T-helper 1 cell (primary cell): Measurements from ENCODE around the gene PROC.
A peak's percentile ranks its signal among the peaks of the same experiment; 100 is the strongest.
"Not testable (repeated sequence)": the region's sequence is repeated elsewhere in the genome, so short reads cannot be mapped to it uniquely, and the experiment has no call there.

ENCODE experiments used
- DNase-seq, 5 donors: peaks; one replicate each; pipeline ENCODE4 v3.0.0-alpha.2; 2012 to 2020

Gene PROC

DNA sequence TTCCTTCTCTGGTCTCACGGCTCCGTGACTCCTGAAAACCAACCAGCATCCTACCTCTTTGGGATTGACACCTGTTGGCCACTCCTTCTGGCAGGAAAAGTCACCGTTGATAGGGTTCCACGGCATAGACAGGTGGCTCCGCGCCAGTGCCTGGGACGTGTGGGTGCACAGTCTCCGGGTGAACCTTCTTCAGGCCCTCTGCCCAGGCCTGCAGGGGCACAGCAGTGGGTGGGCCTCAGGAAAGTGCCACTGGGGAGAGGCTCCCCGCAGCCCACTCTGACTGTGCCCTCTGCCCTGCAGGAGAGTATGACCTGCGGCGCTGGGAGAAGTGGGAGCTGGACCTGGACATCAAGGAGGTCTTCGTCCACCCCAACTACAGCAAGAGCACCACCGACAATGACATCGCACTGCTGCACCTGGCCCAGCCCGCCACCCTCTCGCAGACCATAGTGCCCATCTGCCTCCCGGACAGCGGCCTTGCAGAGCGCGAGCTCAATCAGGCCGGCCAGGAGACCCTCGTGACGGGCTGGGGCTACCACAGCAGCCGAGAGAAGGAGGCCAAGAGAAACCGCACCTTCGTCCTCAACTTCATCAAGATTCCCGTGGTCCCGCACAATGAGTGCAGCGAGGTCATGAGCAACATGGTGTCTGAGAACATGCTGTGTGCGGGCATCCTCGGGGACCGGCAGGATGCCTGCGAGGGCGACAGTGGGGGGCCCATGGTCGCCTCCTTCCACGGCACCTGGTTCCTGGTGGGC, 10.0 kb downstream of the PROC start:
- DNase-seq, result no peak

DNA sequence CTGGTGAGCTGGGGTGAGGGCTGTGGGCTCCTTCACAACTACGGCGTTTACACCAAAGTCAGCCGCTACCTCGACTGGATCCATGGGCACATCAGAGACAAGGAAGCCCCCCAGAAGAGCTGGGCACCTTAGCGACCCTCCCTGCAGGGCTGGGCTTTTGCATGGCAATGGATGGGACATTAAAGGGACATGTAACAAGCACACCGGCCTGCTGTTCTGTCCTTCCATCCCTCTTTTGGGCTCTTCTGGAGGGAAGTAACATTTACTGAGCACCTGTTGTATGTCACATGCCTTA, 10.5 kb downstream of the PROC start:
- DNase-seq, result no peak

DNA sequence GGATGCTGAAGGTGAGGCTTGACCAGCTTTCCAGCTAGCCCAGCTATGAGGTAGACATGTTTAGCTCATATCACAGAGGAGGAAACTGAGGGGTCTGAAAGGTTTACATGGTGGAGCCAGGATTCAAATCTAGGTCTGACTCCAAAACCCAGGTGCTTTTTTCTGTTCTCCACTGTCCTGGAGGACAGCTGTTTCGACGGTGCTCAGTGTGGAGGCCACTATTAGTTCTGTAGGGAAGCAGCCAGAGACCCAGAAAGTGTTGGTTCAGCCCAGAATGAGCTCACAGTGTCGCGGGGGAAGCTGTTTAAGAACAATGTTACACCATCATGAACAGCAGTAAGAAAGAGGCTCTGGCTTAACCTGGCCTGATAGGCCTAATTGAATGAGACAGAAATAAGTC, 11.1 kb downstream of the PROC start:
- DNase-seq, result no peak

DNA sequence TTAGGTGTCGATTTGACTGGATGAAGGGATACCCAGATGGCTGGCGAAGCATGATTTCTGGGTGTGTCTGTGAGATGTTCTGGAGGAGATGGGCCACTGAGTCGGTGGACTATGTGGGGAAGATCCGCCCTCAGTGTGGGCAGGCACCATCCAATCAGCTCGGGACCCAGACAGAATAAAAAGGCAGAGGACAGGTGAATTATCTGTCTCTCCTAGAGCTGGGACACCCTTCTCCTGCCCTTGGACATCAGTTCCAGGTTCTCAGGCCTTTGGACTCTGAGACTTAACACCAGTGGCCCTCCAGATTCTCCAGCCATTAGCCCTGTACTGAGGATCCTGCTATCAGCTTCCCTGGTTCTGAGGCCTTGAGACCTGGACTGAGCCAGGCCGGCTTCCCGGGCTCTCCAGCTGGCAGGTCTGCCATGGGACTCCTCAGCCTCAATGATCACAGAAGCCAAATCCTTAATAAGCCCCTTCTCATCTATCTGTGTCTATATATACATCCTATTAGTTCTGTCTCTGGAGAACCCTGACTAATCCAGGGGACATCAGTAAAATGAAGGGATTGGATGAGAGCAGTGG, 11.7 kb downstream of the PROC start:
- DNase-seq, result no peak

DNA sequence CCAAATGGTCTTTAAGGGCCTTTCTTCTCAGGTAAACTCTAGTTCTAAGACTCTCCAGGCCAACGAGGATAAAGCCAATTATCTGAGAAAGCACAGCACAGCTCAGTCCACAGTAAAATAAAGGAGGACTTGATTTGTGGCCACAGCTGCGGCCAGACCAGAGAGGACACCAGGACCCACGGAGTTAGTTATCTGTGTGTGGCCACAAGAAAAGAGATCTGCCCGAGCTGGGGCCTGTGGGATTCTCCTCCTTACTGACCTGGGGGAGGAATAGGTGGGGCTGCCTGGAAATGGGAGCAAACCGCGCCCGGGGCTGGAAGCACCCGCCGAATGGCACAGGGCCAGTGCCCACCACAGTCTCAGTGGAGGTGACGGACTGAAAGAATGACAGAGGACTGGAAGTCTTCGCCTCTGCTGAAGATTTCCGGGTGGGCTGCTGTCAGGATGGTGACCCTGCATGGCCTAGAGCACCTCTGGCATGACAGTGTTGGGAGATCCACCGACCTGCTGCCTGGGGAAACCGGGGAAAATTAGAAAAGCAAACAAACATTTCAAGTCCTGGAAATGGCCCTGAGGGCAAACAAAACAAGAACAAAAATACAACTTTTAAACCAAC, 13.3 kb downstream of the PROC start:
- DNase-seq, result no peak

DNA sequence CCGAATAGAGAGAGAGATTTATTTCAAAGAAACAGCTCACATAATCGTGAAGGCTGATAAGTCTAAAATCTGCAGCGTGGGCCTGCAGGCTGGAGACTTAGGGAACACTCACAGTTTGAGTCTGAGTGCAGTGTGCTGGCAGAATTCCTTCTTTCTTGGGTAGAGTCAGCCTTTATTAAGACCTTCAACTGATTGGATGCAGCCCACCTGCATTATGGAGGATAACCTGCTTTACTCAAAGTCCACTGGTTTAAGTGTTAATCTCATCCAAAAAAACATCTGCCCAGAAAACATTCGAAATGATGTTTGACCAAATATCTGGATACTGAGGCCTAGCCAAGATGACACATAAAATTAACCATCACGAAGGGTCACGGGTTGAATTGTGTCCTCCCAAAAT, 16.3 kb downstream of the PROC start:
- DNase-seq, result no peak

DNA sequence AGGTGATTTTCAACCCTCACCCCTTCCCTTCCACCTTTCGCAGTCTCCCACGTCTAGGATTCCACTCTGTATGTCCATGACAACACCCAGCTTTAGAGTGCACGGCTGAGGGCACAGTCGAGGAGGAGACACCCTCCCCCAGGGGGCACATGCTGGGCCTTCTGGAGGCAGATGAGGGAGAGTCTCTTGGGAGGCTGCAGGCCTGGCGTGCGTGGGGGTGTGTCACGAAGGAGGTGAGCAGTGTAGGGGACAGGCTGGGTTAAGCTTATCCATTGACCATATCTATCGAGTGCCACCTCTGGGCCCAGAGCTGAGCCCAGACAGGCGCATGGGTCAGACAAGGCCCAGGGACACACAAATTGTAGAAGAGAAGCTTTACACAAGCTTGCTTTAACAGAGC, 18.8 kb downstream of the PROC start:
- no peak for DNase-seq

DNA sequence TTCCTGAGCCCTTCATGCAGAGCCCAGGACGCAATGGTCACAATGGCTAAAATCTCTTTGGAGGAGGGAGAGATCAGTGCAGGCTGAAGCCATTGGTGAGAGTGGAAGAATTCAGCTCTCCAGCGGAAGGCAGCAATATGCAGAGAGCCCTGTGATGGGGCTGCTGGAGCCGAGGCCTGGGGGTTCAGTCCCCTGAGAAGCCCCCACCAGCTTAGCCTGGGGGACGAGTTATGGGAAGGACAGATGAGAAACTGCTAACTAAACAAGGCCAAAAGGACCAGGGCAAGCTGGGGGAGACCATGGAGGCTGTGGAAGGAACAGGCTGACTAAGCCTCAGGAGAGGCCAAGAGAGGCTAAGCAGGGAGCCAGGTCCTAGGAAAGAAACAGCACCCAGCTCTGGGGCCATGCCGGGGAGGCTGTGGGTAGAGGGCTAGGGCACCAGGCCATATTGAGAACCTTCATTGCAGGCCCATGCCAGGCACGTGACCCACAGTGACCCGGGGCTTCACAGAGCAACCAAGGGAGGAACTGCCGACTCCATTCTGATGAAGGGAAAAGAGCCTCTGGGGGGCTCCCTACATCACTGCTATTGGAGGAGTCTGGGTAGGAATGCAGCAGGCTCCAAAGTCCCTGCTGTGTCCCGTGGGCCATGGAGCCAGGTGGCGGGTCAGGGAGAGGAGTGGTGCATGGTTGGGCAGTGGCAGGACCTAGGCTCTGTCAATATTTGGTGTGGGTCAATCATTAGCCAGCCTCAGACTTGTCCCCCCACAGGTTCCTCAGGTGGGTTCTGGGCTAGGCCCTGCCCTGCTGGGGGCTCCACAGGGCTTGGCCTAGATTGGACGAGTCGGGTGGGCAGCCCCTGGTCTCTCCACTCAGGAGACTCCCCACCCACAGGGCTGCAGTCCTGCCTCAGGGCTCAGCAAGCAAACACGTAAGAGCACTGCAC, 19.8 kb downstream of the PROC start:
- DNase-seq, result no peak

DNA sequence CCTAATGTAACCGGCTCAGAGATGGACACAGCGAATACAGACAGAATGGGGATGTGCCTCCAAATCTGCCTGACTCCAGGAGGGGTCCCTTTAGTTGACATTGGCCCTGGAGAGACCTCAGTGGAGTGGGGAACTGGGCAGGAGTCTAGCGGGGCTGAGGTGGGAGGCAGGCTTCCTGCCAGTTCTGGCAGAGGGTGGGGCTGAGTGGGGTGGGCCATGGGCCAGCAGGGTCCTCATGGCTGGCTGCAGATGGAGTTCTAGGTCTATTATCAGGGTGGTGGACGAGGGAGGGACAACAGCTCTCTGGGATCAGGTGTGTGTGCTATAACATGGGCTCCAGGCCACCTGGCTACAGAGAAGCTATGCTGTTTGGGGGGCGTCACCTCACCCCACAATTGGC, 21.1 kb downstream of the PROC start:
- DNase-seq, result no peak

DNA sequence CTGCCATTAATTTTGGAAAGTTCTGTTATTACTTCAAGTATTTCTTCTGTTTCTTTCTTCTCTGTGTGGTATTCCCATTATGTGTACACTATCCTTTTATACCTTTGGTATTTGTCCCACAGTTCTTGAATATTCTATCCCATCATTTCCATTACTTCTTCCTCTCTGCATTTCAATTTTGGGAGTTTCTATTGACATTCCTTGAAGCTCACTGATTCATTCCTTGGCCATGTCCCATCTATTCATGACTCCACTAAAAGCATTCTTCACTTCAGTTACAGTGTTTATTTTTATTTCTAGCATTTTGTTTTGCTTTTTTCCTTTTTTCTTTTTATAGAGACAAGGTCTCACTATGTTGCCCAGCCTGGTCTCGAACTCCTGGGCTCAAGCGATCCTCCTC, 30.3 kb downstream of the PROC start:
- no peak for DNase-seq

DNA sequence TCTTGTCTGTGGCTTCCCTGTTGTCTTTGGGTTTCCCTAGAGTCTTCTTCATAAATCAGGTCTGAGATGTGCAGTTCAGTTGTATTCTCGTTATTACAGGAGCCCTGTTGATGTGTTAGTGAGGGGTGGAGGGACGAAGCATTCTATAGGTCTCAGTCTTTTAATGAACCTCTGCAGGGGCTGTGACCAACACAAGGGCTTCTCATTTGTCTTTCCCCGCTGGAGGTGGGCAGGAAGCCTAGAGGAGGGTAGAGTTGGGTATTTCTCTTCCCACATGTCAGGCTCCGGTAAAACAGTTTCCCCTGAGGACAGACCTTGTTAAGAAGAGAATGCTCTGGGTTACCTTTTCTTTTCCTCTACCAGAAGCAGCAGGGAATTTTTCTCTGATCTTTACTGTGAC, 31.2 kb downstream of the PROC start:
- DNase-seq, result no peak

DNA sequence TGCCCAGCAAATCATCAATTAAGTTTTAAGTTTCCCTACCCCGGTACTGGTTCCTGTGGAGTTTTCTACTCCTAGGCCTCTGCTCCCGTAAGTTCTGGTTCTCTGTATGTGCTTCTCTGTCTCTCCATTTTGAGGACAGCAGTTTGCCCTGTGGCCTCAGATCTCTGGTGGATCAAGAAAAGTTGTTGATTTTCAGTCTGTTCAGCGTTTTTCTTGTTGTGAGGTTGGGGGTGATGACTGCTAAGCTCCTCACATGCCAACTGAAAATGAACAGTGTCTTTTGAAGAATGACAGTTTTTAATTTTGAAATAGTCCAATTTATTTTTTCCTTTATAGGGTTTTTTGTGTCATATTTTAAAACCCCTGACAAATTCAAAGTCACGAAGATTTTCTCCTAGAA, 31.7 kb downstream of the PROC start:
- DNase-seq, result no peak

DNA sequence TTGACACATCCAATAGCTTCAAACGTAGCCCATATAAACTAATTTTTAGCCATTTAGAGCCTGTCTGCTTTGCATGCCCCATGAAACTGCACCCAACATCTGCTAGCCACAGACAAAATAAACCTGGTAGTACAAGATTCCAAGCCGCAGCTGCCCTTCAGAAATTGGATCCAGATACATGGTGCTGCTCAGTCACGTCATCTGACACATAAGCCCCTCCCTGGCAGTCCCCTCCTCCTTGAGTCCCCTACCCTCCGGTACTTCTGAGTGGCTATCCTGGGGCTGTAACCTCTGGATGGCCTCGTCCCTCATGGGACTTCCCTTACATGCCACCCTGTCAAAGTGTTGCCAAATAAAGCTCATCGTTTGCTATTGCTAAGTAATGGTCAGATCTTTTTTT, 33.8 kb downstream of the PROC start:
- DNase-seq, result no peak

DNA sequence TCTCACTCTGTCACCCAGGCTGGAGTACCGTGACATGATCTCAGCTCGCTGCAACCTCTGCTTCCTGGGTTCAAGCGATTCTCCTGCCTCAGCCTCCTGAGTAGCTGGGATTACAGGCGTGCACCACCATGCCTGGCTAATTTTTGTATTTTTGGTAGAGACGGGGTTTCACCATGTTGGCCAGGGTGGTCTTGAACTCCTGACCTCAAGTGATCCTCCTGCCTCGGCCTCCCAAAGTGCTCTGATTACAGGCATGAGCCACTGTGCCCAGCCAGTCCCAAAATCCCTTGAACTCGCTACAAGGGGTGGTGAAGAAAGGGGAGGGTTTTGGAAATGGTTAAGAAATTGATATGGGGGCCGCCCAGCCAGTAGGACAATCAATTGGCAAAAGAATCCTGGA, 34.2 kb downstream of the PROC start:
- DNase-seq, result not testable (repeated sequence)

DNA sequence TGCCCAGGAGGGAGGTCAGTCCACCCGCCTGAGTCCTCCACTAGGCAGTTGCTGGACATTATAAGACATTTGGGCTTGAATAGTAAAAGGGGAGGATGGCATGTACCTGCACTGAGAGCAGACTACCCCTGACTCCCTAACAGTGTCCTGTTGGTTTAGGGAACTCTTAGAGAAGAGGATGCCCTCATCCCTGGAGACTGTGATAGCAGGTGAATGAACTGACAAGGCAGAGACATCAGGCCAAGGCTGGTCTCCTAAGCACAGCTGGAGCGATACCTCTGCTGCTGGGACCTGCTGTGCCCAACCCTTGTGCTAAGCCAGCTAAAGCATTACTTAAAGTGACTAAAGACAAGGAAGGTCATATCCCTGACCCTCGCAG, 34.8 kb downstream of the PROC start:
- DNase-seq, result no peak

DNA sequence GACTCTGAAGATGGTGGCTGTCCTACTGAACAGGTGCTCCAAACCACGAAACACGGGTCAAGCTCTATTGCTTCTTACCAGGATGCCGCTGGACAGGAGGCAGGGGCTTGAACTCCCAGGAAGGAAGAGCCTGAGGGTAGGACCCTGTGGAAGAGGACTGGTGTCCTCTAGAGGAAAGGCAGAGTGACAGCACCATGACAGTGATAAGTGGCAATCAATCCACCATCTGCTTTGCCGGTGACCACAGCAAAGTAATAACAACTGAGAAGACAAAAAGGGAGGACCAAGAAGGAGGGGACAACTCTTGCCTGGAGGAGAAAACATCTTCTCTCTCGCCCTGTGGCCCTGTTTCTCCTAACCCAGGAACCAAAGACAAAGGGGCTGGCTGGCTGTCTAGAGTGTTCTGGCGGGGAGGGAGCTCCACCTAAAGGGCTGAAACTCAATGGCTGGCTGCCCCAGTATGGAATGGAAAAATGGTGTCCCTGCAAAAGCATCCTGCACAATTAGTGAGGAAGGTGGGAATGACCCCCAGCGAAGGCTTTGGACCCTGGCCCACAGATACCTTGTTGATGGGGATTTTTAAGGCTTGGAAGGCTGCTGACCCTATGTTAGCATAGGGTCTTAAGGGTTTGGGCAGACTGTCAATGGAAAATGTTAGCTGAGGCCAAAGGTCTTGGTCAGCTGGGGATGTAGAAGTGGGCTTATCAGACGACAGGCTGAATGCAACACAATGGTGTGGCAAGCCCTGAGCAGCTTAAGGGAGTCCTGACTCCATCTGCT, 35.4 kb downstream of the PROC start:
- no peak for DNase-seq

DNA sequence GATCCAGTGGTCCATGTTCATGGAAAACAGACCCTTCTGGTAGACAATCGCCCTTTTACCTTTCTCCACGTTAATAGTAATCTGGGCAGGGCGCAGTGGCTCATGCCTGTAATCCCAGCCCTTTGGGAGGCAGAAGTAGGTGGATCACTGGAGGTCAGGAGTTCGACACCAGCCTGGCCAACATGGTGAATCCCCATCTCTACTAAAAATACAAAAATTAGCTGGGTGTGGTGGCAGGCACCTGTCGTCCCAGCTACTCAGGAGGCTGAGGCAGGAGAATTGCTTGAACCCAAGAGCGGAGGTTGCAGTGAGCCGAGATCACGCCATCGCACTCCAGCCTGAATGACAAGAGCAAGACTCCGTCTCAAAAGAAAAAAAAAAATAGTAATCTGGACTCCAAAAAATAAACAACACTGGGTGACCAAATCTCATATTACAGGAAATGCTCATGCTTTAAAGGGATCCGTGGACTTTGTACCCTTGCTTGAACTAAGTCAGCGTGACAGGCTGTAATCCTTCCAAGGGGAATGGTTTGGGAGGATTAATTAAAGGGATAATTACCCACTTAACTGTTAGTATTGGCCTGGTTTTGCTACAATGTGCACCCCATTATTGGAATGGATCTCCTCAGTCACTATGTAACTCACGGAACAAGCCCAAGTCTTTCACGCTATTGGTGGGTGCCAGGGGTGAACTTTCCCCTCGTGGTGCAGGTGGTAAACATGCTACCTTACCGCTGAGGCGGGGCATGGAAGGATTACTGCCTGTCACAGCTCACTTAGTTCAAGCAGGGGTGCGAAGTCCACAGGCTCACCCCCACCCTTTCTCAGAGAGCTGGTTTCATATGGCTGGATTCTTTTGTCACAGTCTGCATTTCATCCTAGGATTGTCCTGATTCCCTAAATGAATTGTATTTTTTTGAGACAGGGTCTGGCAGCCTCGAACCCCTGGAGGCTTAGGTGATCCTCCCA, 36.7 kb downstream of the PROC start:
- DNase-seq, result no peak

DNA sequence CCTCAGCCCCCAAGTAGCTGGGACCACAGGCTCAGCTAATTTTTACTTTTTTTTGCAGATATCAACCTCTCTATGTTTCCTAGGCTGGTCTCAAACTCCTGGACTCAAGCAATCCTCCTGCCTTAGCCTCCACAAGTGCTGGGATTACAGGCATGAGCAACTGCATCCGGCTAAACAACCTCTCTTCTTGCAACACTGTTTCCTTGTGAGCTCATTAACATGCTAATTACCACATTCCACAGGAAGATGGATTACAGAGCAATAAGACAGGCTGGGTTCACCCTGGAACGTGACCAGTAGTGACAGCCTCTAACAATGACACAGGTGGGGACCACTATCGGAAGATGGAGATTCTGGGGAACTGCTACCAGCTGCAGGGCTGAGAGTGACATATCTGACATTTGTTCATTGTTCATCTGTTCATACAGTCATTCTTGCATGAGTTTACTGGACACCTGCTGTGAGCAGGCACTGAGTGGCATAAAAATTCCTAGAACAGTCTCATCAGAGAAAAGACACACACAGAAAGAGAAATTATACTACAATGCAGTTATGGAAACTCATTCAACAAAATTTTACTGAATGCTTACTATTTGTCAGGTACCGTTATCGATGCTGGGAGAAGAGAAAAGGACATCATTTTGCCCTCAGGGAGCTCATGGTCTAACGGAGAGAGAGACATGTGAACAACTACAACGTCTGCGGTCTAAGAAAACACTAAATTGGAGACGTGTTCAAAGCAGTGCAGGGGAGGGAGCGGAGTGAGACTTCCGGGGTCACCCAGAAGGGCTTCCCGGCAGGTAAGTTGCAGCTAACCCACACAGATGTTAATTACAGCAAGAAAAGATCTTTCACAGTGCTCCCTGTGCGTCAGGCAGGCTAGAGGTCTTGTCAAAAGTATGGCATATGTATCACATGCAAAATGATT, 37.6 kb downstream of the PROC start:
- DNase-seq, result peak in 1 of 5 donors; percentile 25

DNA sequence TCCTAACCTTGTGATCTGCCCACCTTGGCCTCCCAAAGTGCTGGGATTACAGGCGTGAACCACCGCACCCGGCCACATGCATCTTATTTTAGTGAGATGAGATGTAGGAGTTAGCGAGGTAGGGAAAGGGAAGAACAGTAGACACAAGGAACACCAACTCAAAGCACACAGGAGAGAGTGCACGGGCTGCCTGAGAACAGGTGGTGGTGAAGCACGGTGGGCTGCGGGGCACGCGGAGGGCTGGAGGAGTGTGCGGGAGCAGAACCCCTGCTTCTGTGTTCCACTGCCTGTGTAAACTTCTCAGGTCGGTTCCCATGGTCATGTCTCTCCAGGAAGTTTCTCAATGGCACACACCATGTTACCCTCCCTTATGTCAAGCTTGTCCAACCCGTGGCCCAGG, 38.7 kb downstream of the PROC start:
- no peak for DNase-seq

DNA sequence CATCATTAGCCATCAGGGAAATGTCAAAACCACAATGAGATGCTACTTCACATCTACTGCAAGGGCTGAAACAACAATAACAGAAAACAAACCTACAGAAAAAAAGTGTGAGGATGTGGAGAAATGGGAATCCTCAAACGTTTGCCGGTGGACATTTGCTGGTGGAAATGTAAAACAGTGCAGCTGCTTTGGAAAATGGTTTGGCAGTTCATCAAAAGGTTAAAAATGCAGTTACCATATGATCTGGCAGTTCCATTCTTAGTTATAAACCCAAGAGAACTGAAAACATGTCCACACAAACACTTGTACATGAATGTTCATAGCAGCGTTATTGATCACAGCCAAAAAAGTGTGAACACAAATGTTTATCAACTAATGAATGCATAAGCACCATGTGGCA, 44.2 kb downstream of the PROC start:
- DNase-seq, result no peak
